Adrenal gland (tissue), 12 donors: ENCODE results near the gene ARHGEF25. TPM values are rescaled to one million over a fixed set of nuclear protein-coding genes. Genes with fewer than 3 reads are reported as not detected.
A peak's percentile ranks its signal among the peaks of the same experiment; 100 is the strongest.

Source experiments
- DNase-seq, 7 donors: peaks; one replicate each; pipeline ENCODE4 v3.0.0-alpha.2; 2019 to 2020
- H3K27ac ChIP-seq, 5 donors: fragments of 200-600 bp; sonication (generic) in 4 of 5; 1 replicate in 3 of 5; 2 replicates in 2 of 5; pipeline versions ENCODE4 v1.5.1 to v1.8.0; 2016 to 2020; ENCODE audit warnings: mild to moderate bottlenecking in 1 of 5
- H3K27me3 ChIP-seq: fragments of 200-600 bp; 2 replicates; pipeline ENCODE4 v1.8.0; 2021
- H3K36me3 ChIP-seq, 2 donors: fragments of 200-600 bp; replicated peaks in 1 of 2; 1 replicate in 1 of 2; 2 replicates in 1 of 2; pipeline versions ENCODE4 v1.5.1 to v1.8.0; 2018 to 2022
- H3K4me1 ChIP-seq, 2 donors: fragments of 200-600 bp; replicated peaks in 1 of 2; 1 replicate in 1 of 2; 2 replicates in 1 of 2; pipeline versions ENCODE4 v1.5.1 to v1.8.0; 2018 to 2021
- H3K4me3 ChIP-seq, 4 donors: fragments of 200-600 bp; sonication (generic) in 3 of 4; one replicate each; pipeline ENCODE4 v1.5.1; 2016 to 2018
- H3K9me3 ChIP-seq, 3 donors: fragments of 200-600 bp; sonication (generic) in 1 of 3; replicated peaks in 1 of 3; 1 replicate in 2 of 3; 2 replicates in 1 of 3; pipeline versions ENCODE4 v1.5.1 to v1.8.0; 2016 to 2021
- POLR2A ChIP-seq, 2 donors: fragments of 450-650 bp; IDR thresholded peaks; one replicate each; pipeline ENCODE4 v1.6.1; 2017; ENCODE audit warnings: antibody characterized with exemption in 2 of 2, mild to moderate bottlenecking in 2 of 2, moderate library complexity in 1 of 2
- WGBS, 4 donors: extraction: QIAGEN DNeasy Blood & Tissue Kit in 2 of 4; methylation state at CpG; one replicate each; pipeline versions ENCODE4 v1.1.5 to v1.1.7; 2013 to 2017; 5-methylcytosine and 5-hydroxymethylcytosine counted together
- intact Hi-C, 2 donors: fragments of 100-400 bp; cut with DNase I; formaldehyde crosslinking; loops; one replicate each; pipeline versions ENCODE4 v1.14.1 to v1.15.0; 2022 to 2023
- polyA plus RNA-seq, 3 donors: library from polyadenylated mRNA; stranded (reverse); fragments of 200-250 nt in 2 of 3; fragments of 350-450 nt in 1 of 3; fragmentation: Illumina TruSeq in 1 of 3; extraction: RNeasy Lipid Tissue Mini Kit (QIAGEN cat#74804) in 1 of 3; gene quantifications; one replicate each; pipeline ENCODE4 v1.2.3, GENCODE V29; 2013 to 2014
- total RNA-seq, 9 donors: library from RNA; depleted of rRNA in 4 of 9; stranded (reverse); fragments of >200 nt in 4 of 9; fragments of 120-200 nt in 1 of 9; fragmentation: NEBNext Ultra II Directional in 1 of 9; extraction: Animal tissue kit (Norgen Biotek cat#: 25700) in 1 of 9; gene quantifications; one replicate each; pipeline versions ENCODE4 v1.1.0 to v1.2.4, GENCODE V29; 2013 to 2023
- TF ChIP-seq, protein P1 (sequence below), 6 experiments: fragments of 450-650 bp in 4 of 6; fragments of 200-600 bp in 2 of 6; sonication (generic) in 1 of 6; IDR thresholded peaks; 1 replicate in 5 of 6; 2 replicates in 1 of 6; pipeline versions ENCODE4 v1.5.1 to v1.8.0; 2016 to 2021; ENCODE audit warnings: antibody characterized with exemption in 6 of 6, mild to moderate bottlenecking in 2 of 6, moderate library complexity in 1 of 6
- donor health status: healthy with polysubstance abuse.
- donor health status: Bipolar disorder and iron deficiency.
- donor health status: DM: yes; HTN: yes; CAD: no.
- donor health status: DM: no; HTN: no; CAD: no.
- donor health status: DM: no; HTN: no; CAD: no.
- donor health status: DM: yes; HTN: yes; CAD: no.

ARHGEF25 gene
- total and polyA plus RNA-seq, 12 donors: 4.9 to 86.4 (median 9.9) TPM

DNA sequence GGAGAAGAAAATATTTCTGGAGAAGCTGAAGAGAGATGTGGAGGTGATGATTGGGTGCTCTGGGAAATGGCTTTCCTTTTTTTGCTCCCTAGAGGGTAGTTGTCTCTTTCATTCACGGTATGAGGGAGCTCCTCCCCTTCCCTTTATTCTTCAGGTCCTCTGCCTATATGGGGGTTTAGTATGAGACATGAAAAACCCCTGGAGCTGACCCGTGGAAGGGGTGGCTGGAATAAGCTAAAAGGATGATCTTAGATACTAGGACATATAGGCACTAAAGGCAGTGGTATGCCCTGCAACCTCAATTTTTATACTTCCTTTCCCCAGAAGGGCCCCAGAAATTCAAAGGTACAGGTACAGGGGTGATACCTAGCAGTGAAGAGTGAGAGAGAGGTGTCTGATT, 10.8 kb upstream of the ARHGEF25 start:
- Histone ChIP-seq H3K27me3 (no peaks in the 10 kb centered on the region), H3K9me3 (no peaks in the 10 kb centered on the region), H3K4me1 (peaks cover 14 to 15% of the 10 kb centered on the region in 2 donors), H3K36me3 (peaks cover 0 to 43% of the 10 kb centered on the region in 2 donors), H3K4me3 (no peak overlapping the region), H3K27ac (no peak overlapping the region)
- no peak for TF ChIP-seq POLR2A (IDR thresholded peaks at IDR 0.05)
- TF ChIP-seq, protein P1, sequence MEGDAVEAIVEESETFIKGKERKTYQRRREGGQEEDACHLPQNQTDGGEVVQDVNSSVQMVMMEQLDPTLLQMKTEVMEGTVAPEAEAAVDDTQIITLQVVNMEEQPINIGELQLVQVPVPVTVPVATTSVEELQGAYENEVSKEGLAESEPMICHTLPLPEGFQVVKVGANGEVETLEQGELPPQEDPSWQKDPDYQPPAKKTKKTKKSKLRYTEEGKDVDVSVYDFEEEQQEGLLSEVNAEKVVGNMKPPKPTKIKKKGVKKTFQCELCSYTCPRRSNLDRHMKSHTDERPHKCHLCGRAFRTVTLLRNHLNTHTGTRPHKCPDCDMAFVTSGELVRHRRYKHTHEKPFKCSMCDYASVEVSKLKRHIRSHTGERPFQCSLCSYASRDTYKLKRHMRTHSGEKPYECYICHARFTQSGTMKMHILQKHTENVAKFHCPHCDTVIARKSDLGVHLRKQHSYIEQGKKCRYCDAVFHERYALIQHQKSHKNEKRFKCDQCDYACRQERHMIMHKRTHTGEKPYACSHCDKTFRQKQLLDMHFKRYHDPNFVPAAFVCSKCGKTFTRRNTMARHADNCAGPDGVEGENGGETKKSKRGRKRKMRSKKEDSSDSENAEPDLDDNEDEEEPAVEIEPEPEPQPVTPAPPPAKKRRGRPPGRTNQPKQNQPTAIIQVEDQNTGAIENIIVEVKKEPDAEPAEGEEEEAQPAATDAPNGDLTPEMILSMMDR (IDR thresholded peaks at IDR 0.05): no peak
- DNase-seq: no peak
- intact Hi-C loops: no loop called here
- WGBS, 4 donors: 63 to 87% (median 75%) methylated on average over 2 of the region's 2 CpGs

DNA sequence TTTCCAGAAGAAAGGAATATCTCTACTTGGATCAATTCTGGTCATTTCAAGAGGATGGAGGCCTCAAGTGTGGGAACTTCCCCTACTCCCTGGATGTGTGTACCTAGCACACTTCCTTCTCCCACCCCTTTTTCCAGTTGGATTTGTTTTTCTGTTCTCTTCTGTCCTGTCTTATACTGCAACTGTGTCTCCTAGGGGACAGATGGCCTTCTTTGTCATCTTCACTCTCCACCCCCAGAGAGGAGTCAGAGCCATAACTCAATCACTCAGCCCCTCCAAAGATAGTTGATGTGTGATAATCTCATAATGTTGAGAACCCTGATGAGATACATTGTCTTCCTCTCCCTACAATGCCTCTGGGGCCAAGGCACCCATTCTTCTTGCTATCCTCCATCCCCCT, 8.7 kb upstream of the ARHGEF25 start:
- TF ChIP-seq, protein P1 (IDR thresholded peaks at IDR 0.05): no peak

DNA sequence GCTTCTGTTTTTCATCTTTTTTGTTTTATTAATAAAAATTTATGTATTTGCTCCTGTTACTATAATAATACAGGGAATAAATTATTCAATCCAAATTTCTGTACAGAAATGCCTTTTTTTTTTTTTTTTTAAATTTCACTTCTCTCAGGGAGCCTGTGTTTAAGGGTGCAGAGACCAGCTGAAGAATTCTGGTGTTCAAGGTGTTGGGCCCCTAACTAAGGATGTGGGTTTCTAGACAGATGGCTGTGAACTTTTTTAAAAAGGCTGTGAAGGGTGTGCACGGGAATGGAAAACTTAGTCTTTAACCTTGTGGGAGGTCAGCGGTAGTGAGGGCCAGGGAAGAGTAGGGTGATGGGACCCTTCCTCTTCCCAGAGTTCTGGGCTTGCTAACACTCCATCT, 7.9 kb upstream of the ARHGEF25 start:
- DNase-seq: no peak
- no peaks in the 10 kb centered on the region for H3K27me3 ChIP-seq
- H3K36me3 ChIP-seq: peaks cover 0 to 41% of the 10 kb centered on the region in 2 donors
- intact Hi-C loops: no loop called here
- H3K27ac ChIP-seq: peak overlapping the region in 3 of 5 donors; percentile 72 to 87 (median 78)
- peaks cover 17 to 24% of the 10 kb centered on the region in 2 donors for H3K4me1 ChIP-seq
- TF ChIP-seq POLR2A (IDR thresholded peaks at IDR 0.05): no peak
- TF ChIP-seq, protein P1 (IDR thresholded peaks at IDR 0.05): no peak
- no peaks in the 10 kb centered on the region for H3K9me3 ChIP-seq
- no peak overlapping the region for H3K4me3 ChIP-seq
- 60 to 76% (median 65%) methylated on average over 2 of the region's 2 CpGs for WGBS, 4 donors

More for the DNA sequence above, 8.7 kb upstream of the ARHGEF25 start:
- no peak overlapping the region for H3K4me3 ChIP-seq
- H3K27me3 ChIP-seq: no peaks in the 10 kb centered on the region
- H3K9me3 ChIP-seq: no peaks in the 10 kb centered on the region
- H3K27ac ChIP-seq: no peak overlapping the region
- H3K36me3 ChIP-seq: peaks cover 0 to 41% of the 10 kb centered on the region in 2 donors
- peaks cover 17 to 24% of the 10 kb centered on the region in 2 donors for H3K4me1 ChIP-seq
- intact Hi-C loops: no loop called here
- DNase-seq: no peak

DNA sequence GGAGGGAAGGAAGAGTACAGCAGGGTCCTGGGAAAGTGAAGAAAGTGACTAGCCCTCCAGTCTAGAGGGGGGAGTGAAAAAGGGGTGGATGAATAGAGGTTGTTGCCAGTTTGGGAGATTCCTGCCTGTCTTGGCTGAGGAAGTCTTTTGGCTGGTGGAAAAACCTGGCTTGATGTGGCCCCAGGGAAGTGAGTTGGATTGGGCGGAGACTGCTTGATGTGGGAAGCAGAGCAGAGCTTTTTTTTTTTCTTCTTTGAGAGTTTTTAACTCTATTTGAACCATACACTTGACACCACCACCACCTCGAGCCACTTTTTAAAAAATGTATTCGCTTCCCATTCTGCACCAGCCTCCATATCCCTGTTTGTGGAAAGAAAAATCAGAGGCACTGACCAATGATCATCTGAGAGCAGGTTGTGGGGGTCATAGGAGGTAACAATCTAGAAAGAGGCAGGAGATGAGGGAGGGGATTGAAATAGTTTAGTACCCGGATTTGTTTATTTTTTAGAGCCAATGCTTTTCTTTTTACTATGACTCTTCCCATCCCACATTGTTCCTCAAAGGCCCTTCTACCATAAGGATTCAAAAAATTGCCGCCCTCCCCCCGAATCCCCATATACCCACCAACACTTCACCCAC, 7.3 kb upstream of the ARHGEF25 start:
- Histone ChIP-seq H3K4me1 (peaks cover 17 to 24% of the 10 kb centered on the region in 2 donors), H3K27me3 (no peaks in the 10 kb centered on the region), H3K27ac (peak overlapping the region in 4 of 5 donors; percentile 66 to 96 (median 82)), H3K36me3 (peaks cover 0 to 37% of the 10 kb centered on the region in 2 donors), H3K9me3 (no peaks in the 10 kb centered on the region), H3K4me3 (peak overlapping the region in 3 of 4 donors; percentile 7 to 89 (median 64))
- peak; percentile 47 to 82 (median 69) for DNase-seq
- WGBS, 4 donors: 18 to 23% (median 20%) methylated on average over 6 of the region's 6 CpGs
- intact Hi-C loops: no loop called here
- TF ChIP-seq, protein P1 (IDR thresholded peaks at IDR 0.05): peak in 1 of 6 experiments; percentile 3
- peak in 1 of 2 donors; percentile 6 for TF ChIP-seq POLR2A (IDR thresholded peaks at IDR 0.05)
